T-helper 22 cell (primary cell): Measurements from ENCODE around the gene SLC24A3.

Experiments used
- DNase-seq: peaks from one replicate; pipeline ENCODE4 v3.0.0-alpha.2; 2020; ENCODE audit warnings: low read depth

Gene SLC24A3

GRCh38 chr20:19460386-19460785, 247.9 kb downstream of the SLC24A3 start:
- DNase-seq: no peak

DNA sequence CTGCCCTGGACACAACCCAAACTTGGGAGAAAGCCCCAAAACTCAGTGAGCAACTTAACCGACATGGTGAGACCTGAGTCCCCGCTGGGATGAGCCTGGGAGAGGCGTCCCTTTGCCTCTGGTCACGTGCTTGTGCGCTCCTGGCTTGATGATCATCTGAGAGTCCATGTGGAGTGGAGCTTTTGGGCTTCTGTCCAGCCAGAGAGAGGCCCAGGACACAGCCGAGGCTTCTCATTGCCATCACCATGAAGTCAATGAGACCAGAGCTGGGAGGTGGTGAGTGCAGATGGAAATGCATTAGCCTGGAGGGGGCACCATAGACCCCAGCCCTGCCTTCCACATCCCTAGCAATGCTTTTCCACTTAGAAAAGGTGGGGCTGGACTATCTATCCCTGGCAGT, 250.0 kb downstream of the SLC24A3 start:
- DNase-seq: no peak

- DNase-seq: no peak
These were observed 251.2 kb downstream of the SLC24A3 start for GRCh38 chr20:19463597-19463996.

- no peak for DNase-seq
These were observed 253.1 kb downstream of the SLC24A3 start for GRCh38 chr20:19465536-19465935.

GRCh38 chr20:19466206-19466928, 253.9 kb downstream of the SLC24A3 start:
- no peak for DNase-seq

GRCh38 chr20:19473216-19473921, 260.9 kb downstream of the SLC24A3 start:
- no peak for DNase-seq

GRCh38 chr20:19473922-19474286, 261.5 kb downstream of the SLC24A3 start:
- no peak for DNase-seq

DNA sequence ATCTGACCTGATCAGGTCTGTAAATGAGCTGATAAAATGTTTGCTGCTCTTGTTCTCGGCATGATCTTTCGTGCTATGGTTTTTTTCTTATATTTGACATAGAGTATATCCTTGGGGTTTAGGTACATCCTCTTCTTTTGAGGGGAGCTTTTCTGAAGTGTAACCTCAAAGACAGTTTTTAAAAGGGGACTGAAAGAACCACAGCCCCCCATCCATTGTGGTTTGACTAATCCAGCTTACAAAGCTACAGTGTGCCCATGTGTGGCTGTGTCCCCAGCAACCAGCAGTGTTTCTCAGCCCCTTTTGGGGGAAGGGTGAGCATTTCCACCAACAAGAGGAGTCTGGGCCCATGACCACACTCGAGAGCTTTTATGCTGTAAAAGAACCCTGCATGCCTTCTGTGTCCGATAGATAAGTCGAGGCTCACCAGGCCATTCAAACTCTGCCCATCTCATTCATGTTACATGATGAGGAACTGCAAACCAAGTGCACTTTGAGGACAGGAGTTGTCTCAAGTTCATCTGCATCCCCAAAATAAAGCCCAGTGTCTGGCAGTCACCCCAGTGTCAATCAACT, 266.0 kb downstream of the SLC24A3 start:
- no peak for DNase-seq

DNA sequence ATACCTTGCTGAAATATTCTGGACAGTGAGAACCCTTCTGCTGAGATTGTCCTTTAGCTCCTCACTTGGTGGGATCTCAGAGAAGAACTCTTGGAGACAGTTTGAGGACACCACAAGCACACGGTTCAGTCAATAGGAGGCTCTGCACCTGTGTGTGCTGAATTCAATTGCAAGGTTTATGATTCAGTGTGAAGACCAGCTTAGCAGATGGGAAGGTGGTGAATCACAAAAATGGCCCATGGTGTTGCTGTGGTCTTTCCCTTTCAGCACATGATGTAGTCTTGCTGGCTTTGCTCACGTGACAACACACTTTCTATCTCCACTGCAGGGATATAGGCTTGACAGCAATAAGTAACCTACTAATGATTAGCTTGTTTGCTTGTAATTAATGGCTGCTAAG, 270.3 kb downstream of the SLC24A3 start:
- DNase-seq: no peak

- DNase-seq: no peak
These were observed 270.9 kb downstream of the SLC24A3 start for GRCh38 chr20:19483309-19483708.

DNA sequence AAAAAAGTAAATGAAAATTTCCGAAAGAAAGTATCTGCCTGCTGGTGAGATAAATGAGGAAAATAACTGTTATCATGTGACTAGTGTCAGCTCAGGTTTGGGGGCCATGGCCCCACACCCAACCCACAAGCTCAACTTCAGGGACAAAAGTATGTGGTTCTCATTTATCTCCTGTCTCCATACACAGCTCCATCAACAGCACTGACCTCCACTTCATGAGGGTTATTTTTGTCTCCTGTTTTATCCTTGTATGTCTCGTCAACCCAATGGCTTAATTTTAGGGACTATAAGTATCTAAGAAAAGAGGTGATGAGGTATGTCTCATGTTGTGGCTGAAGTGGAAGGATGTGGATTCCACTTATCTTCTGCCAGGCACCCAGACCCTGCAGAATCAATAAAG, 274.0 kb downstream of the SLC24A3 start:
- no peak for DNase-seq

DNA sequence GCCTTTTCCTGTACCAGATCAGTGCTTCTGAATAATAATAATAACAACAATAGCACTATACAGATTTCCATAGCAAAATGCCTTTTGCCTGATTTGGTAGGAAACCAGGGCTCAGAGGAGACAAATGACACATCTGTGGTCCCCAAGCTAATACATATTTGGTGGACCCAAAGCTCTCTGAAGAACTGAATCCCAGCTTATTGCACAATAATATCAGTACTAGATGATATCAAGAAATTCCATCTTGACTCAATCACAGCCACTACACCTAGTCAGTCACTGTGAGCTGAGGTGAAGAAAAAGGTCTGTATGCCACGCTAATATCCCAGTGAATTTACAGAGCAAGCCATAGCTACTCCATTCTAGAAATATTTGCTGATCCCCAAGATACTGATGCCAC, 275.0 kb downstream of the SLC24A3 start:
- no peak for DNase-seq

DNA sequence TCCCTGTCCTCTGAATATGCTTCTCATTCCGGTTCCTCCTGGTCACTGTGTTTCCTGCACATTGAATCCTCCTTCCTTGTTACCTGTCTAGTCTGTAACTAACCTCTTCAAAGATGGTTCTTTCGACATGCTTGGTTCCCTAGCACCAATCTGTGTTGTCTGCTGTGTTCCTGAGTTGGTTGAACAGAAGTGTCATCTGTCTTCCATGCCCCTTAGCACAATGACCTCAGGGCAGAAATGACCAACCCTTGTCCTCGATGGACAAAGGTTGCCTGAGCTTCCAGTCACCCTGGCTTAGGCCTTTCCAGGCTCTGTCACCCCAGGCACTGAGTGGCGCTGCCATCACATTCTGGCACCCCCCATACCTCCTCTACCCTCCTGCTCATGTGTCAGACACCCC, 278.8 kb downstream of the SLC24A3 start:
- DNase-seq: no peak

- no peak for DNase-seq
These were observed 279.7 kb downstream of the SLC24A3 start for GRCh38 chr20:19492116-19492515.

- no peak for DNase-seq
These were observed 280.4 kb downstream of the SLC24A3 start for GRCh38 chr20:19492687-19493336.

- no peak for DNase-seq
These were observed 281.5 kb downstream of the SLC24A3 start for GRCh38 chr20:19493794-19494495.

- DNase-seq: no peak
These were observed 283.7 kb downstream of the SLC24A3 start for GRCh38 chr20:19495905-19496703.

DNA sequence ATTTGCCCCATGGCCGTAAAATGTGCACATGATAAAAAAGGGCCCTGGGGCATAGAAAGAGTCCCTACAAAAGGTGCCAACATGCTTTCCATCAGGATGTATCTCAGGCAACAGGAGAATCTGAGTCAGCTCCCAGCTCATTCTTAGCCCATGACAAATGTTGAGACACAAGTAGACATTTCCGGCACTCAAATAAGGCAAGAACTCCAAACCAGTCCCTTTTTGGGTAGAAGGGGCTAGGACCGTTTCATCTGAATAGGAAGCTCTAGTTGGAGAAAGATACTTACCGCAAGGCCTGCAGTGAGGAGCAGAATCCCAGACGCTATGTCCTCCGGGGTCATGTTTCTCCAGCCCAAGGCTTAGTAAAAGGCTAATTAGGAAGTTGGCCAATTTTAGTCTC, 284.6 kb downstream of the SLC24A3 start:
- no peak for DNase-seq

- DNase-seq: no peak
These were observed 286.3 kb downstream of the SLC24A3 start for GRCh38 chr20:19498756-19499155.

GRCh38 chr20:19501476-19502115, 289.2 kb downstream of the SLC24A3 start:
- DNase-seq: no peak

DNA sequence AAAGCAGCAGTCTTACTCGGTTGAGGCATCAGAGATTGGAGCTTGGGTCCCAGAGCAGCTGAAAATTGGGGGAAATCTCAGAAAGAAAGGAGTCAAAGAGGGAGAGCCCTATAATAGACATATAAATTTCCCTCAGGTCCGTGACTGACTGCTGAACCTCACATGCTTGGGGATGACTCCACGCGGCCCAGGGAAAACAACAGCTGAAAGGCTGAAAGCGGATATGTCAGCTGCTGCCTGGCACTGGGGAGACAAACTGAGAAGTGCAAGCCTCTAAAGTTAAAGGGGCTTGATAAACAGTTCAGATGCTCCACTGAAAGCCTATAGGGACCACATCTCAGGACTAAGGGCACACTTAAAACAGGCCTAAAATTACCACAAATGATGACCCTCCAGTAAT, 289.7 kb downstream of the SLC24A3 start:
- no peak for DNase-seq
